Erythroblast (primary cell): Measurements from ENCODE around the gene SLC35B4.

Source experiments
- DNase-seq, 2 experiments: peaks; one replicate each; lab custom pipeline; 2025; lab: John Stamatoyannopoulos, UW
- GATA1 ChIP-seq: IDR thresholded peaks from 2 replicates; pipeline ENCODE4 v1.6.1; 2011; ENCODE audit warnings: low read depth, mild to moderate bottlenecking, control low read depth, low read length, moderate library complexity
- POLR2A ChIP-seq: IDR thresholded peaks from 2 replicates; pipeline ENCODE4 v1.6.1; 2011; ENCODE audit warnings: mild to moderate bottlenecking, low read length

SLC35B4 gene

GRCh38 chr7:134316539-134317344 lies at the start of gene SLC35B4:
Gene SLC35B4, minus strand, starts transcription at chr7:134316930. Its CDS starts 179 bp downstream, at chr7:134316751.
- DNase-seq = peak; percentile 95
- TF ChIP-seq GATA1 = no peak
- TF ChIP-seq POLR2A = peak; percentile 51

- DNase-seq = no peak
- TF ChIP-seq GATA1 (no peak), POLR2A (no peak)
Observed at GRCh38 chr7:134366481-134366880, 49.8 kb upstream of the SLC35B4 start.

- TF ChIP-seq GATA1 = no peak
- no peak for TF ChIP-seq POLR2A
- no peak for DNase-seq
Observed at GRCh38 chr7:134365341-134366054, 48.8 kb upstream of the SLC35B4 start.

GRCh38 chr7:134364619-134365037 lies 47.9 kb upstream of the SLC35B4 start:
- no peak for DNase-seq

GRCh38 chr7:134362587-134363483 lies 46.1 kb upstream of the SLC35B4 start:
- peak; percentile 41 to 67 for DNase-seq
- TF ChIP-seq GATA1 (no peak), POLR2A (no peak)

More at GRCh38 chr7:134364619-134365037, 47.9 kb upstream of the SLC35B4 start:
- TF ChIP-seq GATA1 (no peak), POLR2A (no peak)

GRCh38 chr7:134359787-134360432 lies 43.2 kb upstream of the SLC35B4 start:
- peak; percentile 70 to 90 for DNase-seq
- TF ChIP-seq GATA1 (no peak), POLR2A (no peak)

- TF ChIP-seq POLR2A (no peak), GATA1 (no peak)
- DNase-seq = no peak
Observed at GRCh38 chr7:134357486-134357885, 40.8 kb upstream of the SLC35B4 start.

GRCh38 chr7:134356421-134356936 lies 39.7 kb upstream of the SLC35B4 start:
- TF ChIP-seq GATA1 = no peak
- TF ChIP-seq POLR2A = no peak
- DNase-seq = no peak

- no peak for DNase-seq
- TF ChIP-seq GATA1 = no peak
- no peak for TF ChIP-seq POLR2A
Observed at GRCh38 chr7:134355927-134356326, 39.2 kb upstream of the SLC35B4 start.

GRCh38 chr7:134355004-134355525 lies 38.3 kb upstream of the SLC35B4 start:
- no peak for DNase-seq
- TF ChIP-seq POLR2A (no peak), GATA1 (no peak)

- TF ChIP-seq POLR2A = no peak
- TF ChIP-seq GATA1 = no peak
- no peak for DNase-seq
Observed at GRCh38 chr7:134353411-134353810, 36.7 kb upstream of the SLC35B4 start.

GRCh38 chr7:134351424-134351823 lies 34.7 kb upstream of the SLC35B4 start:
- no peak for DNase-seq
- TF ChIP-seq GATA1 (no peak), POLR2A (no peak)
